Measurements from ENCODE around the gene MAPT.
"Not testable (repeated sequence)": the region's sequence is repeated elsewhere in the genome, so short reads cannot be mapped to it uniquely, and the experiment has no call there.

MAPT gene

DNA sequence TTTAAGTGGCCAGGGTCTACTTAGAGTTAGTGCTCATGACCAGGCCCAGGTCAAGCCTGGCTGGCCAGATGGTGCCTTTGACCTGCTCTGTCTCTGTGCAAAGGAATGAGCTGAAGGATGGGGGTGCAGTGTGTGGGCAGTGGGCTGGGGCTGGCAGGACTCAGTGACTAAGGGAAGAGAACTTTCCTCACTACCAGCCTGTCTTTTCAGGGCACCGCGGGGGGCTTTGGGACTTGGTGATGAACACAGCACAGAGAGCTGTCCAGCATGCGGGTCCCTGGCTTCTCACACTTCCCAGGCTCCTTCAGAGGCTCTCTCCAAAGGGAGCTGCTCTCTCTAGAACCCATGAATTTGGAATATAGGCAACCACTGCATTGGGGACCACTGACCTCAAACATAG, 61.7 kb downstream of the MAPT start:
- no peak for DNase-seq

DNA sequence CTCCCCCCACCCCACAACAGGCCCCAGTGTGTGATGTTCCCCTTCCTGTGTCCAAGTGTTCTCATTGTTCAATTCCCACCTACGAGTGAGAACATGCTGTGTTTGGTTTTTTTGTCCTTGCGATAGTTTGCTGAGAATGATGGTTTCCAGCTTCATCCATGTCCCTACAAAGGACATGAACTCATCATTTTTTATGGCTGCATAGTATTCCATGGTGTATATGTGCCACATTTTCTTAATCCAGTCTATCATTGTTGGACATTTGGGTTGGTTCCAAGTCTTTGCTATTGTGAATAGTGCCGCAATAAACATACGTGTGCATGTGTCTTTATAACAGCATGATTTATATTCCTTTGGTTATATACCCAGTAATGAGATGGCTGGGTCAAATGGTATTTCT, 62.4 kb downstream of the MAPT start:
- not testable (repeated sequence) for DNase-seq

- DNase-seq = no peak
These were observed 64.0 kb downstream of the MAPT start for GRCh38 chr17:45958307-45958706.

DNA sequence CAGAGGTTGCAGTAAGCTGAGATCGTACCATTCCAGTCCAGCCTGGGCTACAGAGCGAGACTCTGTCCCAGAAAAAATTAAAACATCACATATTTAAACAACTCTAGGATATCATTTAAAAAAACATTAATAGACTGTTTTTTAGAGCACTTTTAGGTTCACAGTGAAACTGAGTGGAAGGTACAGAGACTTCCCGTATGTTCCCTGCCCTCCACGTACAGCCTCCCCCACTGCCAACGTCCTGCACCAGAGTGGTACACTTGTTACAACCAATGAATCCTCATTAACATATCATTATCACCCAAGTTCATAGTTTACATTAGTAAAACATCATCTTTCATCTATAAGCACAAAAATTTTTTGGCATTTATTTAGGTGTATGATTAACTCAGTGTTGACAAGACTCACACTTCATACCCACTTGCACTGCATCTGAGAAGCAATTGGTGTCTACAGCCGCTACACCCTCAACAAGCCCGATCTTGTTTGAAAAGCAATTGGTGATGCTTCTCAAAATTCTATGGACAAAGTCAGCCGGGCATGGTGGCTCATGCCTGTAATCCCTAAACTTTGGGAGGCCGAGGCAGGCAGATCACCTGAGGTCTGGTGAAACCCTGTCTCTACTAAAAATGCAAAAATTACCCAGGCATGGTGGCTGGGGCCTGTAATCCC, 64.8 kb downstream of the MAPT start:
- DNase-seq = no peak

GRCh38 chr17:45960311-45960710, 66.0 kb downstream of the MAPT start:
- no peak for DNase-seq

GRCh38 chr17:45961206-45961605, 66.9 kb downstream of the MAPT start:
- no peak for DNase-seq

- DNase-seq = no peak
These were observed 68.0 kb downstream of the MAPT start for GRCh38 chr17:45962221-45962972.

DNA sequence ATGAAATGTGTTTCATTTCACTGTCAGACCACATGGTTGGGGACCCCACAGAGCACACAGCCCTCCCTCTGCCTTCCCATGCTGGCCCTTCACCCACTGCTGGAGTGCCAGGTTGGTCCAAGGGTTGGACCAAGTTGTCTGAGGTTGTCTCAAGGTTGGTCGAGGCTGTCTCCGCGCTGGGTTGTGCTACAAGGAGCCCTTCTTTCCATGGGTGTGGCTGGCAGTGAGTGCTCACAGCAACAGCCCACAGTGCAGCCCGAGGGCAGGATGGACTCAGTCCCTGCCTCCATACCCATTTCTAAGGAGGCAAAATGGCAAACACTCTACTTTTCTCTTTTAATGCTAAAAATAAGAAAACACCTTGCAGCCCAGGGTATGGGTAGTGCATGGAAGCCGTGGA, 68.9 kb downstream of the MAPT start:
- no peak for DNase-seq

- no peak for DNase-seq
These were observed 69.5 kb downstream of the MAPT start for GRCh38 chr17:45963889-45964288.

DNA sequence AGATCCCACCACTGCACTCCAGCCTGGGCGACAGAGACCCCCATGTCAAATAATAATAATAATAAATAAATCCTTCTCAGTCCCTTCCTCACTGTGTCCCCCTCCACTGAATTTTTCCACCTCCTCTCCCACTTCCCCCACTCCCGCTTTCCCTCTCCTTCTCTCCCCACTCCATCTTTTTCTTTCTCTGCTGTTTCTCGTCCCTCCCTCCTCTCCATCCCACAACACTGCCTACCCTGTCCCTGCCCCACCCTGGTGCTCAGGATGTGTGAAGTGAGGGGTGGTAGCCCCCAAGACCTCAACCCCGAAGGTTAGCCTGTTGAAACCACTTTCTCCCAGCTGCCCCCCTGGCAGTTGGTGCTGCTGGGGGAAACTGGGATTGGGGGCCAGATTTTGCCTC, 70.3 kb downstream of the MAPT start:
- no peak for DNase-seq

- no peak for DNase-seq
These were observed 71.5 kb downstream of the MAPT start for GRCh38 chr17:45965812-45966211.

DNA sequence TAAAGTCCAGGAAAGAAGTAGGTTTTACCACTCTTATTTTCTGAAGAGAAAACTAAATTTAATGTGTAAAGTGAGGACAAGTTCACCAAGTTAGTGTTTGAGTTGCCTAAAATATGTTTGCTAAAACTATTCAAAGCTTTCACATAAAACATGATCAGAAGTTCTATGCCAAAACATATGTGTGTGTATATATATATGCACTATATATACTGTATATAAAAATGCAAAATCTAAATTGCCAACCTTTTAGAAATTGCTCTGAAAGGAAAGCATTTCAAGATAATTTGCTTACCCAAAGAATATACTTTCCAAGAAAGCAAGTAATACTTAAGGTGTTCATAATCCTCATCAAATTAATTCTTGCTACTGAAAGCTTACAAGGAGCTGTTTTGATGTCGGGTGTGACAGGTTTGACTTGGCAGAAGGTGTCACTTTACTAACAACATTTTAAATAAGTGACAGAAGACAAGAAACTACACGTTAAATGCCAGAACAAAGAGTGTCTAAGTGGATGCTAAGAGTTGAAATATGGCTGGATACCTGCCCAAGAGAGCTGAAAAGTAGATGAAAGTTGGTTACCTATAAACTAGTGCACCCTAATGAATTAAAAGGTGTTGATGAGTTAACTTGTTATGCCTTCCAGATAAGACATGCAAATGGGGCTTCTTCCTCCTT, 72.4 kb downstream of the MAPT start:
- DNase-seq = no peak

DNA sequence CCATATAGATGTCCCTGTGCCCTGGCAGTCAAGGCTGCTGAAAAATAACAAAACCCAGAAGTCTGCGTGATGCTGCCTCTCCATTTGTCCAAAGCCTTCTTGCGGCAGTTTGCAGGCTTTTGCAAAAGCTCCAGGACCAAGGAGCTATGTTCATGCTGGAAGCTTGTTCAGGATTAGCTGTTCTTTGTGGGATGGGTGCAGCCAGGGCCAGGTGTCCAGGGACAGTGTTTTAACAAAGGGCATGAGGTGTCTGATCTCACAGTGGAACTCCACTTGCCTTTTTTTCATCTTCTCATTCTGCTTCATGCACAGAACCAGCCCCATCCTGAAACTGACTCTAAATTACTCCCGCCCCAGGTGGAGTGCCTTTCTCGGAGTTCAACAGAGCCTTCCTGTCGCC, 73.0 kb downstream of the MAPT start:
- no peak for DNase-seq

DNA sequence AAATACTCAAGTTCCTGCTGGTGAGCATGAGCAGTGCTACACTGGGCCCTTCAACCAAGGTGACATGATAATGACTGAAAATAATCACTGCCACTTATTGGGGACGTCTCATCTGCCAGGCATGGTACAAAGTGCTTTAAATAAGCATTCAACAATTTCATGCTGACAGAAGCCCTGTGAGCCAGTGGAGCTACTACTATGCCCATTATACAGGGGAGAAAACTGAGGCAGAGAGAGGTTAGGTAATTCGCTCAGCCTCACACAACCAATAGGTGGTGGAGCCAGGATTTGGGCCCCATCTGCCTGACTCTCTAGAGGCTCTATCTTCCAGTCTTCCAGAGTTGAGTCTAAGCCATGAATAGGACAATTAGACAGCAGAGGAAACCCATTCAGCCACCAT, 74.4 kb downstream of the MAPT start:
- DNase-seq = no peak

GRCh38 chr17:45969726-45970125, 75.4 kb downstream of the MAPT start:
- DNase-seq = no peak

DNA sequence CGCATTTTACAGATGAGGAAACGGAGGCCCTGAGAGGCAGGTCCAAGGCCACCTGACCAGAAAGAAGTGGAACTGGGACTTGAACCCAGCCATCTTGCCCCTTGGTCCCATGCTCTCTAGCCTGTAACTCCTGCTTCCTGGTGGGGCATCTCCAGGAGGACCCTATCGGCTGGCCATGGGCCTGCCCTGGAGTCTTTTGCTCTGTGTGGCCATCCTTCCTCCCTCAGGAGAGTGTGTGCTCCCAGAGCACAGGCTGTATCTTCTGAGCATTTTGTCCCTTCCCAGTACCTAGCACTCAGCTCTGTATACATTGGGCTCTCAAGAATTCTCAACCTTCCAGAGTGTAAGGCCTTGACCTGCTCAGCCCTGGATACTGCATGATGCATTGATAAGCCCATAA, 76.3 kb downstream of the MAPT start:
- no peak for DNase-seq

- DNase-seq = no peak
These were observed 77.4 kb downstream of the MAPT start for GRCh38 chr17:45971698-45972141.

DNA sequence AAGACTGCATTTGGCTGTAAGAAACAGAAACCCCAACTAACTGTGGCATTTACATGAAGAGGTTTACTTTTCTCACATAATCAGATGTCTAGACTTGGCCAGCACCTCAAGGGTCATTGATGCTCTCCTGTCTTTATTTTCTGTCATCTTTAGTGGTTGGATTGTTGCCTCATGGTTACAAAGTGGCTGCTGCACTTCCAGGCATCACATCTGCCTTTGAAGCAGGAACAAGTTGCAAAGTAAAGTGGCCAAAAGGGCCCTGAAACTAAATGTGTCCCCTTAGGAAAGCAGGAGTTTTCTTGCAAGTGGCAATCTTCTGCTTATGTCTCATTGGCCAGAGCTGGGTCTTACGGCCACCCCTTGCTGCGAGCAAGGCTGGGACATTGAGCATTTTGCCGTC, 78.2 kb downstream of the MAPT start:
- no peak for DNase-seq

DNA sequence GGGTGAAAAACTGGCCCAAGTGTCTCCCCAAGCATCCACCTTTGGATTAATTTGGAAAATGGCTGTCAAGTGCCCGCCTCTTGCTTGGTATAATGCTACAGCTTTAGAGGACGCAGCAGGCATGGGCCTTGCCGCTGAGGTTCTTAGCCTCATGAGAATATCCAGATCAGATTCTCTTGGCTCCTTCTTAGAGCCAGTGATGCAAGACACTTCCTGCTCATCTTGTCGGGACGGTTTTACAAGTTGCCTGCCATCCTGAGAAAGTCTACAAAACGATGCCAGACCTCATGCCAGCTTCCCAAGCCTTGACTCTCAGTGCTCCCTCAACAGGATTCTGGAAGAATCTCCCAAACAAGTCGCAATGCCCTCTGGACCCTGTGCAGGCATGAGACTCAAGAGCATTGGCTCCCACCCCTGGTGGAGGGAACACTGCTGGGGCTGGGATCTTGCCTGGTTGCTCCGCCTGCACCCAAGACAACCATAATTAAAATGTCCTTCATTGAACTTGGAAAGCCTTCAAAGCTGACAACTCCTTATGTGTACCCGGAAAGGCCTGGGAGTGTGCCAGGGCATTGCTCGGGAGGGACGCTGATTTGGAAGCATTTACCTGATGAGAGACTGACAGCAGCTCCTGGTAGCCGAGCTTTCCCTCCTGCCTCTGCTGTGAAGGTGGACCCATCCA, 78.9 kb downstream of the MAPT start:
- no peak for DNase-seq

- DNase-seq = no peak
These were observed 79.8 kb downstream of the MAPT start for GRCh38 chr17:45973946-45974859.

- no peak for DNase-seq
These were observed 80.7 kb downstream of the MAPT start for GRCh38 chr17:45974916-45975630.
